ENCODE results near the gene PAF1.

- TF ChIP-seq CTCF (IDR thresholded peaks at IDR 0.05 in 2 of 3, conservative IDR thresholded peaks at IDR 0.05 in 1 of 3; ENCODE audit: borderline replicate concordance in 1 of 3, insufficient read depth in 1 of 3, low read depth in 2 of 3, low read length in 2 of 3) (no peak), FOSL1 (IDR thresholded peaks at IDR 0.05; ENCODE audit: low read depth) (no peak), SIN3A (IDR thresholded peaks at IDR 0.05; ENCODE audit: low read depth) (no peak)
Observed at GRCh38 chr19:39382991-39383828, 7.7 kb downstream of the PAF1 start.
